ELR (cell line): ENCODE results near the gene SHOC1.
A peak's percentile ranks its signal among the peaks of the same experiment; 100 is the strongest.
"Not testable (repeated sequence)": the region's sequence is repeated elsewhere in the genome, so short reads cannot be mapped to it uniquely, and the experiment has no call there.

Experiments
- DNase-seq: peaks from one replicate; pipeline ENCODE4 v3.0.0-alpha.2; 2015; ENCODE audit warnings: low read depth

The SHOC1 gene

DNA sequence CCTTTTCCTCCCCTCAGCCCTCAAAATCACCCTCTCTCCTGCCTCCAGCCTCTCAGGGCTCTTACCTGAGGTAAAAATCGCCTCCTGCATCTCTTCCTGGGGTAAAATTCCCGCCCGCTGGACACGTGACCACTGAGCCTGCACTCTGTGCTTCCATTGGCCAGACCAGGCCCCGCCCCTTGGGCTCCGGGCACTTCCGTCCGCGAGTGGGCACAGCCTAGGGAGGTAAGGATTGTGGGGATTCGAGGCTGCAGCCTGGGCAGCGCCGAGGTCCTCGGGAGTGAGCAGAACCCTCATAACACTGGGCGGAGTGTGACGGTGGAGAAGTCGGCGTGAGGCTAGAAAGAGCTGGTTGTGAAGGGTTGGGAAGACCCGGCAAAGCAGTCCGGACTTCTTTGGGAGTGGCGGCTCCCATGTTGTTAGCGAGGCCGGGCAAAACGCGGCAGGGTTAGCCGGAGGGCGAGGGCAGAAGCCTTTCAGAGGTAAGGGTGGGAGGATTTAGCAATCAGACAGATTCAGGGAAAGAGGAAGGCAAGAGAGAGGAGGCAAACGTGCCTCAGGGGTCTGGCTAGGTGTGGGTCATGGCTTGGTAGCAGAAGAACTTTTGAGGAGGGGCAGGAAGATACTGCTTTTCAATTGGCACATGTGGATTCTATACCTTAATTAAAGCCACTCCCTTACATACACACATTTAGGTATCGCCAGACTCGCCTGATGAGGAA lies at the start of gene SHOC1:
Gene SHOC1, minus strand, starts transcription at position 103 of the 722 bp plus-strand sequence. CDS start 3,519 bp downstream, outside the sequence.
- DNase-seq = no peak

DNA sequence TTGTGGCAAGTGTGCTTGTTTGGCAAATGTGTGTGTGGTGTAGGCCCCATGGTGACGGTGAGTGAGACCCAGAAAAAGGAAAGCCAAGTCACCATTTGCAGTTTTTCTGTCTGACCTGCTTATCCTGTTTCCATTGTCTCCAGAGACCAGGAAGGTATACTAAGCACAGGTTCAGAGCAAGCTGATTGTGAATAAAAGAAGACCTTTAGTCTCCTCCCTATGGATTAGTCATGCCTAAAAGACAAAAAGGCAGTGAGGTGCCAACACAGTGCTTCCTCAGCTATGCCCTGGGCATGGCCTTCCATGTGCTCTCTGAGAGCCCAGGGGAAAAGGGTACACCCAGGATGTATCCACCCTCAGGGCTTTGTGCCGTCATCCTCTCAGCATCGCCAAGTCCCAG lies 49.2 kb upstream of the SHOC1 start:
- no peak for DNase-seq

- DNase-seq = no peak
These were observed 47.6 kb upstream of the SHOC1 start for GRCh38 chr9:111842313-111842712.

GRCh38 chr9:111840442-111840841 lies 45.7 kb upstream of the SHOC1 start:
- DNase-seq = no peak

DNA sequence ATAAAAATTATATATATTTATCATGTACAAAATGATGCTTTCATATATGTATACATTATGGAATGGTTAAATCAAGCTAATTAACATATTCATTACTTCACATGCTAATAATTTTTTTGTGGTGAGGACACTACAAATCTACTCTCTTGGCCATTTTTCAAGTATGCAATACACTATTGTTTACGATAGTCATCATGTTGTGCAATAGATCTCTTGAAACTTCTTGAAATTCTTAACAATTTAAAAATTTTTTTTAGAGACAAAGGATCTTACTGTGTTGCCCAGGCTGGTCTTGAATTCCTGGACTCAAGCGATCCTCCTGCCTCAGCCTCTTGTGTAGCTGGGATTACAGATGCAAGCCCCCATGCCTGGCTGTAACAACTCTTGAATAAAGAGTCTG lies 45.2 kb upstream of the SHOC1 start:
- peak; percentile 78 for DNase-seq

DNA sequence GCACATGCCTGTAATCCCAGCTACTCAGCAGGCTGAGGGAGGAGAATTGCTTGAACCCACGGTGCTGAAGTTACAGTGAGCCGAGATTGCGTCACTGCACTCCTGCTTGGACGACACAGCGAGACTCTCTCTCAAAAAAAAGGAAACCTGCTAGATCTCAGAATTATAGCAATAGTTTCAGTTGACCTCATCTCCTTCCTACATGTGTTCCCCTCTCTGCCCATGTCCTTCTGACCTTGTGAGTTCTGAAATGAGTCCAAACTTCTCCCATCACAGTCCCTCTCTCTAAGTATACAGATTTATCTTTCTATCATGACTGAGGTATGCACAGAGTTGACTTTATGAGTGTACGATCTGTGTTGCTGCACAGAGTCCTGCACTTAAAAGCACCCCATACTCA lies 44.6 kb upstream of the SHOC1 start:
- DNase-seq = peak; percentile 44

GRCh38 chr9:111838439-111838838 lies 43.7 kb upstream of the SHOC1 start:
- no peak for DNase-seq

- no peak for DNase-seq
These were observed 41.6 kb upstream of the SHOC1 start for GRCh38 chr9:111836311-111836710.

GRCh38 chr9:111833941-111834340 lies 39.2 kb upstream of the SHOC1 start:
- DNase-seq = peak; percentile 48

- DNase-seq = peak; percentile 31
These were observed 37.7 kb upstream of the SHOC1 start for GRCh38 chr9:111832449-111832848.

GRCh38 chr9:111831371-111832108 lies 36.8 kb upstream of the SHOC1 start:
- peak; percentile 10 for DNase-seq

- peak; percentile 45 for DNase-seq
These were observed 33.5 kb upstream of the SHOC1 start for GRCh38 chr9:111828193-111828592.

DNA sequence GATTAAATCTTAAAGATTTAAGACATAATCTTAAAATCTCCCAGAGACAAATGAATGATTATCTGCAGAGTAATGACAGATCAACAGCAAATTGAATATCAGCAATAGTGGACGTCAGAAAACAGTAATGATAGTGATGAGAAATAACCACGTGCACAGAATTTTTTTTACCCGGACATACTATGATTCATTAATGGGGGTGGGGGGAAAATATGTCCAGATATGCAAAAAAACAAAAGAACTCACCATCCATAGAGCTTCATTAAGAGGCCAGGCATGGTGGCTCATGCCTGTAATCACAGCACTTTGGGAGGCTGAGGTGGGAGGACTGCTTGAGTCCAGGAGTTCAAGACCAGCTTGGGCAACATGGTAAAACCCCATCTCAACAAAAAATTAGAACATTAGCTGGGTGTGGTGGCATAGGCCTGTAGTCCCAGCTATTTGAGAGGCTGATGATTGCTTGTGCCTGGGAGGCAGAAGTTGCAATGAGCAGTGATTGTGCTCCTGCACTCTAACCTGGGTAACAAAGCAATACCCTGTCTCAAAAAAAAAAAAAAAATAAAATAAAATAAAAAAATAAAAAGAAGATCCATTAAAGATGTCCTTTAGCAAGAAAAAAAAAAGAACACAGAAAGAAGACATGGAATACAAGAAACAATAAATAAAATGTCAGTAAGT lies 30.9 kb upstream of the SHOC1 start:
- peak; percentile 85 for DNase-seq

DNA sequence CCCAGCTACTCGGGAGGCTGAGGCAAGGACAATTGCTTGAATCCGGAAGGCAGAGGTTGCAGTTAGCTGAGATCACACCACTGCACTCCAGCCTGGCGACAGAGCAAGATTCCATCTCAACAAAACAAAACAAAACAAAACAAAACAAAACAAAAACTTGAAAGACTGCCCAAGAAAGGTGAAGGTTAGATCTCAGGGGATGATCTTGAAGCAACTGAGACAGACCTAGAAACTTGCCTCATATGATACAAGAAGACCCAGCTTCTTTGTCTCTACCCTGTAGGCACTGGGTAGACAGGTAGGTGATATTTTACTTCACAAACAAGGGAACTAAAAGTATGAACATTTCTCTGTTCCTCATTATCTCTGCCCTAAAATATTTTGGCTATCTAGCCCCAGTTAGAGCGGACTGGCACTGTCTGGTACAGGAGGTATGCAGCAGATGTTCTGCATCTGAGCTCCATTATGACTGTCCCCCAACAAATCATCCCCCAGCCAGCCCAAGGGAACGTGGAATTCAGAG lies 26.3 kb upstream of the SHOC1 start:
- DNase-seq = no peak

- DNase-seq = no peak
These were observed 24.6 kb upstream of the SHOC1 start for GRCh38 chr9:111819360-111819759.

DNA sequence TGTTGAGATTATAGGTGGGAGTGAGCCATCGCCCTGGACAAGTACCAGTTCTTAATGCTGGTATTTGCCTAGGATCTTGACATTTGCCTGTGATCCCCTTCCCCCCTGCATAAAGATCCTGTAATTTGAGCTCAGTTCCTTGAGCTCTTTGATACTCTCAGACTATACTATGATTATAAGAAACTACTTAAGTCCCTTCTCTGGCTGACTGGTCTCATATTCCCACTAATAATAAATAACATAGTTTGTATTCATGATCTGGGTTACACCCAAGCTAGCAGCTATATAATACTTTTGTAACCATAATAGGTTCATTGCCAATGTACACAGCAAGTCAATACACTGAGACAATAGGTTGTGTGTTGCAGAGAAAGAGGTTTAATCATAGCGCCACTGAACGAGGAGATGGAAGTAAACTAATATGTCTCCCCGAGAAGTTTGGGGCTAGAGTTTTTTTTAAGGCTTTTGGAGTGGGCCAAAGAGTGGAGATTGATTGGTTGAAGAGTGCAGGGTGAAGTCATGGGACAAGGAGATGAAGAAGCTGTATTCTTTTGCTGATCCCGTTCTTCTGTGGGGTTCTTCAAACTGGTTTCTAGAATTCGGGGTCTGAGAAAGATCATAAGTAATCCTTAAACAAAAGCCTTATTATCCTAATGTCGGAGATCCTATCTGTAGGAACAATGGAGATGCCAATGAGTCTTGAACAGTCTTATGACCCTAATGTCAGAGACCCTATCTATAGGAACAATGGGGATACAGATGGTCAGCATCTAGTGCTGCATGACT lies 20.7 kb upstream of the SHOC1 start:
- no peak for DNase-seq

- no peak for DNase-seq
These were observed 17.6 kb upstream of the SHOC1 start for GRCh38 chr9:111812337-111812736.

DNA sequence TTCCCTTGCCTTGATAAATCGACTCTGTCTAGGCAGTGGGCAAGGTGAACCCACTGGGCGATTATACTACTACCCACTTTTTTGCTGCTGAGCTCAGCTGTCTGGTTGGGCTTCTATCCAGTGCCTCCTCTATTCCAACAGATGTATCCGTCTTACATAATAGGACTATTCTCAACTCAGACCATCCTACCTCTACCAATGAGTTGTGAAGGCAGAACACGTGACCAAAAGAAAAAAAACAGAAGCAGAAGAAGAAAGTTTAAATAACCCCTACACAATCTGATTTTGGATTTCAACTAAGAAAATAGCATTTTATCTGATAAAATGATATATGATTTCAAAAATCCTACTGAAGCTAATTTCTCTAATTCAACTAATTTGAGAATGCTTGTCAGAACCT lies 16.2 kb upstream of the SHOC1 start:
- no peak for DNase-seq

DNA sequence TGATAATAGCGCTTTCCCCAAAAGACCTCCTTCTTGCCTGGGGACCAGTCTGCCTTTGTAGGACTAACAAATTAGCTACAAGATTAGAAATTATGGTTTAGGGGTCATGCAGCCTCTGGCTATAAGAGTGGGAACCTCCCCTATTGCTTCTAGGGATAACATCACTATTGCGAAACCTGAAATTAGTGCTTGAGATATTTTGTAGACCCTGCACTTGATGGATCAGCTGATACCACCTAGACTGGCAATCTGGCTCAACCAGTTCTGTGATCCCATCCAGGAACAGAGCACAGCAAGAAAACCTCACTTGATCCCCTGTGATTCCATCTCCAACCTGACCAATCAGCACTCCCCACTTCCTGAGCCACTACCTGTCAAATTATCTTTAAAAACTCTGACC lies 15.7 kb upstream of the SHOC1 start:
- DNase-seq = not testable (repeated sequence)

DNA sequence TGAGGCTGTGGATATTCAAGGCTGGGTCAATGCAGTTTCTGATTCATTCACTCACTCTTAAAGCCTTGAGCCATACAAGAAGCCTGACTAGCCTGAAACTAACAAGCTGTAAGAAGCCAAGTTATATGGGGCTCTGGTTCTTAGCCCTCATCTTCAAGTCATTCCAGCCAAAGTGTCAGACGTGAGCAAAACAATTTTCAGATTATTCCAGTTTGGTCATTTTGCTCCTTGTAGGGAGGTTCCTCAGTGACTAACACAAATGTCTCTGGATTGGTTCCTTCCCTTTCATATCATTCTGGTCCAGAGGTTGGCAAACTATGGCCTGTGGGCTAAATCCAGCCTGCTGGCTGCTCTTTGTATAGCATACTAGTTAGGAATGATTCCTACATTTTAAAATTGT lies 12.5 kb upstream of the SHOC1 start:
- DNase-seq = peak; percentile 38

DNA sequence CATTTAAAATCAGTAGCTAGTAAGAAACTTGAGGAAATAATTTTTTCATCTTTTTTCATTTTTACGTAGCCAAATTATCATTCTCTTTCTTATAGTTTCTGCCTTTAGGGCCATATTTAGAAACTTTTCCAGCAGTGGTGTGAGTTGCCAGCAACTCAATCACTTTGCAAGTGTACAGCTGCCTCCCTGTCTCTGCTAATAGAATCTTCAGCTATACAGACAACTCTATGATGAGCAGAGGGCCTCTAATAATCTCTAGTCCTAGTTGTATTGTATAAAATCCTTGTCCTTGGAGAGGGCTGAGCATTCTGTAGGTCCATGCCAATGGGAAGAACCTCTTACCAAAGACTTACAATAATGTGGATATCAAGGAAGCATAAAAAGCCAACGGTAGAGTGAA lies 11.5 kb upstream of the SHOC1 start:
- no peak for DNase-seq

DNA sequence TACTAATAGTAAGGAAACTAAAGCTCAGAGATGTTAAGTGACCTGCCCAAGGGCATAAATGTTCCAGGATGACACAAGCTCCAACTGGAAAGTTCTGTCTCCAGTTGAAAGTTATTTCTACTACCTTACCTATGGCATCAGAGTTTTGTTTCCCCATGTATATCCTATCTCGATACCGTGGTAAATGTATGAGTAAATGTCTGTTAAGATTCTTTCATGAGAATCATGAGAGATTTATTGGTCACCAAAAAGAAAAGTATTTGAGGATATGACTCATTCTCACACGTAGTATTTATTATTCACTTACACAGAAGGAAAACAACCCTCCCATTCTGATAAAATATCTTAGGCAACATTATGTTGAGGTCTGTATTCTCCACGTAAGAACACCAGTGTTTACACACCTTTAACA lies 11.1 kb upstream of the SHOC1 start:
- peak; percentile 93 for DNase-seq
